Measurements from ENCODE around the gene ADSS1.

DNA sequence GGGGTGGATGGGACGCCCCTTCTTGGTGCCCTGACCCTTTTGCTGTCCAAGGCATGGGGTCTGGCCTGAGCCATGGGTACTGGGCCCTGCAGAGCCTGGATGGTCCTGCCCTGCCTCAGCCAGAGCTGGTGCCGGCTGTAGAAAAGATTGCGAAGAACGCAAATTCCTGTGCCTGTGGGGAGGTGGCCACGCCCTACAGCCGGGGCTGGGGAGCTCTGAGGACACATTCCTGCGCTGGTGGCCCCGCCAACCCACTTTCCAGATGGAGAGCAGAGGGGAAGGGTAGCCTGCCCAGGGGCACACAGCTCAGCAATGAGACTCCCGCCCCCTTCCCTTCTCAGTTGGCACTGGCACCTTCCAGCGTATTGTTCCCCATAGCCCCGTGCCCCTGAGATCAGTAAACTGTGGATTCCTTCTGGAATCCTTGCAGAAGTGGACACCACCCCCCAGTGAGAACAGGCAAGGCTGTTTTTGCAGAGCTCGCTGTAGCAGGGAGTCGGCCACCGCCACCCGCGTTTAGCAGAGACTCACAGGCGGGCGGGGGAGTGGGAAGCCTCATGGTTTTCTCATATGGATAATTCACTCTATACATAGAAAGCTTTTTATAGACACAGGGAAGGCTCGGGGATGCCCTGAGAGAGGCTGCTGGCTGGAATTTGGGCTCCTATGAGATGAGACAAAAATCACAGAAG, 26.0 kb upstream of the ADSS1 start:
- TF ChIP-seq, protein P1, sequence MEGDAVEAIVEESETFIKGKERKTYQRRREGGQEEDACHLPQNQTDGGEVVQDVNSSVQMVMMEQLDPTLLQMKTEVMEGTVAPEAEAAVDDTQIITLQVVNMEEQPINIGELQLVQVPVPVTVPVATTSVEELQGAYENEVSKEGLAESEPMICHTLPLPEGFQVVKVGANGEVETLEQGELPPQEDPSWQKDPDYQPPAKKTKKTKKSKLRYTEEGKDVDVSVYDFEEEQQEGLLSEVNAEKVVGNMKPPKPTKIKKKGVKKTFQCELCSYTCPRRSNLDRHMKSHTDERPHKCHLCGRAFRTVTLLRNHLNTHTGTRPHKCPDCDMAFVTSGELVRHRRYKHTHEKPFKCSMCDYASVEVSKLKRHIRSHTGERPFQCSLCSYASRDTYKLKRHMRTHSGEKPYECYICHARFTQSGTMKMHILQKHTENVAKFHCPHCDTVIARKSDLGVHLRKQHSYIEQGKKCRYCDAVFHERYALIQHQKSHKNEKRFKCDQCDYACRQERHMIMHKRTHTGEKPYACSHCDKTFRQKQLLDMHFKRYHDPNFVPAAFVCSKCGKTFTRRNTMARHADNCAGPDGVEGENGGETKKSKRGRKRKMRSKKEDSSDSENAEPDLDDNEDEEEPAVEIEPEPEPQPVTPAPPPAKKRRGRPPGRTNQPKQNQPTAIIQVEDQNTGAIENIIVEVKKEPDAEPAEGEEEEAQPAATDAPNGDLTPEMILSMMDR (IDR thresholded peaks at IDR 0.05; ENCODE audit: low read length) = no peak
- no peak for TF ChIP-seq EZH2 (IDR thresholded peaks at IDR 0.05; ENCODE audit: borderline replicate concordance, low read length)
